ENCODE measurements around the gene ZIC5. TPM values are rescaled to one million over a fixed set of nuclear protein-coding genes. Genes with fewer than 3 reads are reported as not detected.

ZIC5 gene
- polyA plus RNA-seq, 2 of the 4 experiments (the other 2 are of a cell fraction), result 2.8 to 3.1 TPM

- POLR2A ChIA-PET, result interaction anchor here (1.1 kb wide), 1 partner anchor 16 kb away, joined by 4 read pairs; the partner anchor contains the start of gene ZIC2
- FAIRE-seq, result no peak
- Histone ChIP-seq H3K27ac (no peak overlapping the region), H3K4me1 (peaks cover 13% of the 10 kb centered on the region; the same call in 2 of the 3 replicates), H3K9me3 (no peaks in the 10 kb centered on the region), H3K4me2 (no peak overlapping the region), H3K4me3 (no peak overlapping the region)
- DNase-seq (ENCODE audit: low read depth in 1 of 2, low spot score in 1 of 2), result no peak
- ATAC-seq, result no peak
- CTCF ChIA-PET, result interaction anchor here (1.1 to 1.5 kb wide), 2 partner anchors 11 to 550 kb away, joined by 3 read pairs; no protein-coding TSS in a partner anchor
- WGBS (ENCODE audit: missing lambda C conversion rate), result 91% methylated on average over 5 of the region's 9 CpGs
- no peak for TF ChIP-seq CBX2 (IDR thresholded peaks at IDR 0.05; ENCODE audit: borderline replicate concordance, low read depth)
- TF ChIP-seq, protein P1, sequence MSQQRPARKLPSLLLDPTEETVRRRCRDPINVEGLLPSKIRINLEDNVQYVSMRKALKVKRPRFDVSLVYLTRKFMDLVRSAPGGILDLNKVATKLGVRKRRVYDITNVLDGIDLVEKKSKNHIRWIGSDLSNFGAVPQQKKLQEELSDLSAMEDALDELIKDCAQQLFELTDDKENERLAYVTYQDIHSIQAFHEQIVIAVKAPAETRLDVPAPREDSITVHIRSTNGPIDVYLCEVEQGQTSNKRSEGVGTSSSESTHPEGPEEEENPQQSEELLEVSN (IDR thresholded peaks at IDR 0.05; ENCODE audit: borderline replicate concordance, low read depth), result no peak
- no peak for TF ChIP-seq JUNB (IDR thresholded peaks at IDR 0.05)
- no peak for TF ChIP-seq PBX3 (IDR thresholded peaks at IDR 0.05)
- no peak for TF ChIP-seq CBX8 (IDR thresholded peaks at IDR 0.05)
- no peak for TF ChIP-seq MYC (IDR thresholded peaks at IDR 0.05; ENCODE audit: borderline replicate concordance, low read length)
- TF ChIP-seq HMGXB4 (CRISPR knock-in tag; IDR thresholded peaks at IDR 0.05; ENCODE audit: borderline replicate concordance), result no peak
- no peak for TF ChIP-seq HOXB13 (CRISPR knock-in tag; IDR thresholded peaks at IDR 0.05; ENCODE audit: low read depth)
- no peak for TF ChIP-seq KDM5A (IDR thresholded peaks at IDR 0.05)
- TF ChIP-seq, protein P2, sequence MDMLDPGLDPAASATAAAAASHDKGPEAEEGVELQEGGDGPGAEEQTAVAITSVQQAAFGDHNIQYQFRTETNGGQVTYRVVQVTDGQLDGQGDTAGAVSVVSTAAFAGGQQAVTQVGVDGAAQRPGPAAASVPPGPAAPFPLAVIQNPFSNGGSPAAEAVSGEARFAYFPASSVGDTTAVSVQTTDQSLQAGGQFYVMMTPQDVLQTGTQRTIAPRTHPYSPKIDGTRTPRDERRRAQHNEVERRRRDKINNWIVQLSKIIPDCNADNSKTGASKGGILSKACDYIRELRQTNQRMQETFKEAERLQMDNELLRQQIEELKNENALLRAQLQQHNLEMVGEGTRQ (IDR thresholded peaks at IDR 0.05), result no peak
- no peak for TF ChIP-seq RAD21 (conservative IDR thresholded peaks at IDR 0.05 in 1 of 2, IDR thresholded peaks at IDR 0.05 in 1 of 2)
Observed at GRCh38 chr13:99965329-99966000, 6.1 kb downstream of the ZIC5 start.

DNA sequence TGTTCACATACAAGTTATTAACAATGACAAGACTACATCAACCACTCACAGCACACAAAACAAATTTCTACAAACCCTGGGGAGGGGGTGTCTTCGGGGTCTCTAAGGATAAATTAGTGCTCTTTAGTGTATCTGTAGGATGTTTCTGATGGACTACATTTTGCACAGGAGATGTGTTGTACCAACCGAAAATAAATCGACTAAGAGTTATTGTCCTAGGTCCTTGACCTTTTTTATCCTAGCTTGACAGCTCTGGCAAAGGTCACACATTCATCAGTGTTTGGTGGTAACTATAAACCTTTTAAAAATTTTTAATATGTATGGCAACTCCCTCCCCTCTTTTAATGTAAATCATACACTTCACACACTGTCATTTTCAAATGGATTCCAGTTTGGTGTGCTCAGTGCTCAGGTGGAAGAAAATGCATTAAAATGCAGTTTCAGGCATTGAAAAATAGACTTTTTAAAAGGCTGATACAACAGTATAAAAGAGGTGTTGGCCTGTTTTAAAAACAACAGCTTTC lies 7.7 kb downstream of the ZIC5 start:
- no peak overlapping the region for H3K4me2 ChIP-seq
- 74% methylated on average over 3 of the region's 3 CpGs for WGBS (ENCODE audit: missing lambda C conversion rate)
- TF ChIP-seq SREBF2 (IDR thresholded peaks at IDR 0.05), result no peak
- no peak for TF ChIP-seq BHLHE40 (IDR thresholded peaks at IDR 0.05; ENCODE audit: low read depth, low read length)
- TF ChIP-seq NR3C1 (IDR thresholded peaks at IDR 0.05), result no peak
- no peak for TF ChIP-seq REST (IDR thresholded peaks at IDR 0.05)
- TF ChIP-seq SMC3 (IDR thresholded peaks at IDR 0.05), result no peak
- TF ChIP-seq HDAC2 (IDR thresholded peaks at IDR 0.05), result no peak
- no peak for TF ChIP-seq MAZ (IDR thresholded peaks at IDR 0.05; ENCODE audit: borderline replicate concordance, low read depth, low read length)
- no peak for TF ChIP-seq MYC (IDR thresholded peaks at IDR 0.05; ENCODE audit: borderline replicate concordance, low read length)
- TF ChIP-seq HEYL (CRISPR knock-in tag; IDR thresholded peaks at IDR 0.05), result no peak
- TF ChIP-seq TP53 (CRISPR knock-in tag; IDR thresholded peaks at IDR 0.05), result no peak
- no peak for TF ChIP-seq NFE2L2 (conservative IDR thresholded peaks at IDR 0.05; ENCODE audit: low read length)
- no peak for TF ChIP-seq GATA3 (IDR thresholded peaks at IDR 0.05; ENCODE audit: borderline replicate concordance)
- no peak for TF ChIP-seq ZFP36 (IDR thresholded peaks at IDR 0.05; ENCODE audit: borderline replicate concordance, partially characterized antibody)
- no peak for TF ChIP-seq PHF8 (IDR thresholded peaks at IDR 0.05; ENCODE audit: borderline replicate concordance, low read depth)
- TF ChIP-seq, protein P1 (IDR thresholded peaks at IDR 0.05; ENCODE audit: borderline replicate concordance, low read depth), result no peak
- TF ChIP-seq, protein P3, sequence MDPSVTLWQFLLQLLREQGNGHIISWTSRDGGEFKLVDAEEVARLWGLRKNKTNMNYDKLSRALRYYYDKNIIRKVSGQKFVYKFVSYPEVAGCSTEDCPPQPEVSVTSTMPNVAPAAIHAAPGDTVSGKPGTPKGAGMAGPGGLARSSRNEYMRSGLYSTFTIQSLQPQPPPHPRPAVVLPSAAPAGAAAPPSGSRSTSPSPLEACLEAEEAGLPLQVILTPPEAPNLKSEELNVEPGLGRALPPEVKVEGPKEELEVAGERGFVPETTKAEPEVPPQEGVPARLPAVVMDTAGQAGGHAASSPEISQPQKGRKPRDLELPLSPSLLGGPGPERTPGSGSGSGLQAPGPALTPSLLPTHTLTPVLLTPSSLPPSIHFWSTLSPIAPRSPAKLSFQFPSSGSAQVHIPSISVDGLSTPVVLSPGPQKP (IDR thresholded peaks at IDR 0.05; ENCODE audit: low read depth, low read length), result no peak
- TF ChIP-seq EP300 (IDR thresholded peaks at IDR 0.05), result no peak

More for the DNA sequence above, 7.7 kb downstream of the ZIC5 start:
- no peak for ATAC-seq
- no peak for FAIRE-seq
- Histone ChIP-seq H3K4me1 (peaks cover 13% of the 10 kb centered on the region; the same call in 2 of the 3 replicates), H3K9me3 (no peaks in the 10 kb centered on the region), H3K4me3 (no peak overlapping the region), H3K27ac (no peak overlapping the region)
- no peak for DNase-seq (ENCODE audit: low read depth in 1 of 2, low spot score in 1 of 2)
- ChIA-PET POLR2A (no interaction called here), CTCF (no interaction called here)
